ENCODE data around the gene ZNF432. TPM values are rescaled to one million over a fixed set of nuclear protein-coding genes. Genes with fewer than 3 reads are reported as not detected.

Gene ZNF432
- total and polyA plus RNA-seq, 2 of the 13 experiments (the other 11 are each of a cell fraction or from before 2014, with no cell fraction given) = 4.1 to 8.7 TPM

GRCh38 chr19:52048555-52049501 lies at the start of gene ZNF432 (continued):
- TF ChIP-seq FOXA3 (CRISPR knock-in tag; IDR thresholded peaks at IDR 0.05) (peak; percentile 29; the same call in 1 of the 2 replicates), MXD4 (CRISPR knock-in tag; IDR thresholded peaks at IDR 0.05) (peak; percentile 72), ZMYM2 (CRISPR knock-in tag; IDR thresholded peaks at IDR 0.05) (no peak), MIER3 (CRISPR knock-in tag; IDR thresholded peaks at IDR 0.05; ENCODE audit: borderline replicate concordance) (peak; percentile 21; the same call in 1 of the 2 replicates), GABPA (IDR thresholded peaks at IDR 0.05; ENCODE audit: low read depth, low read length) (peak; percentile 28; the same call in 1 of the 2 replicates), GABPA (CRISPR knock-in tag; IDR thresholded peaks at IDR 0.05; ENCODE audit: low read depth) (peak; percentile 81), ZNF740 (CRISPR knock-in tag; IDR thresholded peaks at IDR 0.05) (no peak), DBP (CRISPR knock-in tag; IDR thresholded peaks at IDR 0.05; ENCODE audit: not compliant biosample characterization) (peak; percentile 27), ZNF605 (CRISPR knock-in tag; IDR thresholded peaks at IDR 0.05) (peak; percentile 78), RBM22 (optimal IDR thresholded peaks at IDR 0.05; ENCODE audit: low read length) (peak; percentile 58), ZNF264 (CRISPR knock-in tag; IDR thresholded peaks at IDR 0.05) (no peak), AGO2 (optimal IDR thresholded peaks at IDR 0.05; ENCODE audit: low read depth, low read length) (peak; percentile 75)
- TF ChIP-seq, protein P1, sequence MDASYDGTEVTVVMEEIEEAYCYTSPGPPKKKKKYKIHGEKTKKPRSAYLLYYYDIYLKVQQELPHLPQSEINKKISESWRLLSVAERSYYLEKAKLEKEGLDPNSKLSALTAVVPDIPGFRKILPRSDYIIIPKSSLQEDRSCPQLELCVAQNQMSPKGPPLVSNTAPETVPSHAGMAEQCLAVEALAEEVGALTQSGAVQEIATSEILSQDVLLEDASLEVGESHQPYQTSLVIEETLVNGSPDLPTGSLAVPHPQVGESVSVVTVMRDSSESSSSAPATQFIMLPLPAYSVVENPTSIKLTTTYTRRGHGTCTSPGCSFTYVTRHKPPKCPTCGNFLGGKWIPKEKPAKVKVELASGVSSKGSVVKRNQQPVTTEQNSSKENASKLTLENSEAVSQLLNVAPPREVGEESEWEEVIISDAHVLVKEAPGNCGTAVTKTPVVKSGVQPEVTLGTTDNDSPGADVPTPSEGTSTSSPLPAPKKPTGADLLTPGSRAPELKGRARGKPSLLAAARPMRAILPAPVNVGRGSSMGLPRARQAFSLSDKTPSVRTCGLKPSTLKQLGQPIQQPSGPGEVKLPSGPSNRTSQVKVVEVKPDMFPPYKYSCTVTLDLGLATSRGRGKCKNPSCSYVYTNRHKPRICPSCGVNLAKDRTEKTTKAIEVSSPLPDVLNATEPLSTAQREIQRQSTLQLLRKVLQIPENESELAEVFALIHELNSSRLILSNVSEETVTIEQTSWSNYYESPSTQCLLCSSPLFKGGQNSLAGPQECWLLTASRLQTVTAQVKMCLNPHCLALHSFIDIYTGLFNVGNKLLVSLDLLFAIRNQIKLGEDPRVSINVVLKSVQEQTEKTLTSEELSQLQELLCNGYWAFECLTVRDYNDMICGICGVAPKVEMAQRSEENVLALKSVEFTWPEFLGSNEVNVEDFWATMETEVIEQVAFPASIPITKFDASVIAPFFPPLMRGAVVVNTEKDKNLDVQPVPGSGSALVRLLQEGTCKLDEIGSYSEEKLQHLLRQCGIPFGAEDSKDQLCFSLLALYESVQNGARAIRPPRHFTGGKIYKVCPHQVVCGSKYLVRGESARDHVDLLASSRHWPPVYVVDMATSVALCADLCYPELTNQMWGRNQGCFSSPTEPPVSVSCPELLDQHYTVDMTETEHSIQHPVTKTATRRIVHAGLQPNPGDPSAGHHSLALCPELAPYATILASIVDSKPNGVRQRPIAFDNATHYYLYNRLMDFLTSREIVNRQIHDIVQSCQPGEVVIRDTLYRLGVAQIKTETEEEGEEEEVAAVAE (CRISPR knock-in tag; IDR thresholded peaks at IDR 0.05; ENCODE audit: borderline replicate concordance) = peak; percentile 71; the same call in 1 of the 2 replicates
- TF ChIP-seq, protein P2, sequence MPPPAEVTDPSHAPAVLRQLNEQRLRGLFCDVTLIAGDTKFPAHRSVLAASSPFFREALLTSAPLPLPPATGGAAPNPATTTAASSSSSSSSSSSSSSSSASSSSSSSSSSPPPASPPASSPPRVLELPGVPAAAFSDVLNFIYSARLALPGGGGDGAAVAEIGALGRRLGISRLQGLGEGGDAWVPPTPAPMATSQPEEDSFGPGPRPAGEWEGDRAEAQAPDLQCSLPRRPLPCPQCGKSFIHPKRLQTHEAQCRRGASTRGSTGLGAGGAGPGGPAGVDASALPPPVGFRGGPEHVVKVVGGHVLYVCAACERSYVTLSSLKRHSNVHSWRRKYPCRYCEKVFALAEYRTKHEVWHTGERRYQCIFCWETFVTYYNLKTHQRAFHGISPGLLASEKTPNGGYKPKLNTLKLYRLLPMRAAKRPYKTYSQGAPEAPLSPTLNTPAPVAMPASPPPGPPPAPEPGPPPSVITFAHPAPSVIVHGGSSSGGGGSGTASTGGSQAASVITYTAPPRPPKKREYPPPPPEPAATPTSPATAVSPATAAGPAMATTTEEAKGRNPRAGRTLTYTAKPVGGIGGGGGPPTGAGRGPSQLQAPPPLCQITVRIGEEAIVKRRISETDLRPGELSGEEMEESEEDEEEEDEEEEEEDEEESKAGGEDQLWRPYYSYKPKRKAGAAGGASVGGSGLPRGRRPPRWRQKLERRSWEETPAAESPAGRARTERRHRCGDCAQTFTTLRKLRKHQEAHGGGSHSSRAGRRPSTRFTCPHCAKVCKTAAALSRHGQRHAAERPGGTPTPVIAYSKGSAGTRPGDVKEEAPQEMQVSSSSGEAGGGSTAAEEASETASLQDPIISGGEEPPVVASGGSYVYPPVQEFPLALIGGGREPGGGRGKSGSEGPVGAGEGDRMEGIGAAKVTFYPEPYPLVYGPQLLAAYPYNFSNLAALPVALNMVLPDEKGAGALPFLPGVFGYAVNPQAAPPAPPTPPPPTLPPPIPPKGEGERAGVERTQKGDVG (CRISPR knock-in tag; IDR thresholded peaks at IDR 0.05; ENCODE audit: borderline replicate concordance) = no peak
- TF ChIP-seq, protein P3, sequence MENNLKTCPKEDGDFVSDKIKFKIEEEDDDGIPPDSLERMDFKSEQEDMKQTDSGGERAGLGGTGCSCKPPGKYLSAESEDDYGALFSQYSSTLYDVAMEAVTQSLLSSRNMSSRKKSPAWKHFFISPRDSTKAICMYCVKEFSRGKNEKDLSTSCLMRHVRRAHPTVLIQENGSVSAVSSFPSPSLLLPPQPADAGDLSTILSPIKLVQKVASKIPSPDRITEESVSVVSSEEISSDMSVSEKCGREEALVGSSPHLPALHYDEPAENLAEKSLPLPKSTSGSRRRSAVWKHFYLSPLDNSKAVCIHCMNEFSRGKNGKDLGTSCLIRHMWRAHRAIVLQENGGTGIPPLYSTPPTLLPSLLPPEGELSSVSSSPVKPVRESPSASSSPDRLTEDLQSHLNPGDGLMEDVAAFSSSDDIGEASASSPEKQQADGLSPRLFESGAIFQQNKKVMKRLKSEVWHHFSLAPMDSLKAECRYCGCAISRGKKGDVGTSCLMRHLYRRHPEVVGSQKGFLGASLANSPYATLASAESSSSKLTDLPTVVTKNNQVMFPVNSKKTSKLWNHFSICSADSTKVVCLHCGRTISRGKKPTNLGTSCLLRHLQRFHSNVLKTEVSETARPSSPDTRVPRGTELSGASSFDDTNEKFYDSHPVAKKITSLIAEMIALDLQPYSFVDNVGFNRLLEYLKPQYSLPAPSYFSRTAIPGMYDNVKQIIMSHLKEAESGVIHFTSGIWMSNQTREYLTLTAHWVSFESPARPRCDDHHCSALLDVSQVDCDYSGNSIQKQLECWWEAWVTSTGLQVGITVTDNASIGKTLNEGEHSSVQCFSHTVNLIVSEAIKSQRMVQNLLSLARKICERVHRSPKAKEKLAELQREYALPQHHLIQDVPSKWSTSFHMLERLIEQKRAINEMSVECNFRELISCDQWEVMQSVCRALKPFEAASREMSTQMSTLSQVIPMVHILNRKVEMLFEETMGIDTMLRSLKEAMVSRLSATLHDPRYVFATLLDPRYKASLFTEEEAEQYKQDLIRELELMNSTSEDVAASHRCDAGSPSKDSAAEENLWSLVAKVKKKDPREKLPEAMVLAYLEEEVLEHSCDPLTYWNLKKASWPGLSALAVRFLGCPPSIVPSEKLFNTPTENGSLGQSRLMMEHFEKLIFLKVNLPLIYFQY (CRISPR knock-in tag; IDR thresholded peaks at IDR 0.05; ENCODE audit: borderline replicate concordance) = no peak
